ENCODE data around the gene PLXNA4.

GRCh38 chr7:132608523-132608922 is 32.3 kb upstream of the PLXNA4 start:
- no peak for TF ChIP-seq CTCF (IDR thresholded peaks at IDR 0.05; ENCODE audit: insufficient read depth, low read depth, low read length)
- TF ChIP-seq EZH2 (IDR thresholded peaks at IDR 0.05; ENCODE audit: insufficient read depth, low read length) = no peak

Data from astrocyte (in vitro differentiated cells and primary cell).